H9 (cell line): Measurements from ENCODE around the gene MKRN1. TPM values are rescaled to one million over a fixed set of nuclear protein-coding genes. Genes with fewer than 3 reads are reported as not detected.

Source experiments
- DNase-seq: peaks from one replicate; pipeline ENCODE4 v3.0.0-alpha.2; 2017
- H2AFZ ChIP-seq: one replicate; pipeline ENCODE4 v1.6.1; 2013; ENCODE audit warnings: mild to moderate bottlenecking, low read length, control low read depth, moderate library complexity
- H2AK5ac ChIP-seq: 2 replicates; pipeline ENCODE4 v1.6.1; 2013; ENCODE audit warnings: low read length, control low read depth, mixed read lengths; ENCODE audit not compliant: insufficient read length
- H2BK120ac ChIP-seq: one replicate; pipeline ENCODE4 v1.6.1; 2013; ENCODE audit warnings: low read depth, mild to moderate bottlenecking, low read length, control low read depth, inconsistent platforms; ENCODE audit not compliant: poor library complexity, severe bottlenecking
- H2BK12ac ChIP-seq: 2 replicates; pipeline ENCODE4 v1.6.1; 2013; ENCODE audit warnings: low read length, control low read depth, mixed read lengths, low read depth; ENCODE audit not compliant: insufficient read length
- H2BK15ac ChIP-seq: 2 replicates; pipeline ENCODE4 v1.6.1; 2013; ENCODE audit warnings: low read depth, low read length, control low read depth
- H2BK20ac ChIP-seq: one replicate; pipeline ENCODE4 v1.6.1; 2013; ENCODE audit warnings: low read depth, mild to moderate bottlenecking, low read length, control low read depth, inconsistent platforms; ENCODE audit not compliant: poor library complexity, severe bottlenecking
- H2BK5ac ChIP-seq: 2 replicates; pipeline ENCODE4 v1.6.1; 2013; ENCODE audit warnings: low read length, control low read depth, mixed read lengths; ENCODE audit not compliant: insufficient read length
- H3K14ac ChIP-seq: 2 replicates; pipeline ENCODE4 v1.6.1; 2013; ENCODE audit warnings: low read length, control low read depth; ENCODE audit not compliant: insufficient read depth
- H3K18ac ChIP-seq: 2 replicates; pipeline ENCODE4 v1.6.1; 2013; ENCODE audit warnings: low read depth, mild to moderate bottlenecking, mixed read lengths, low read length, control low read depth; ENCODE audit not compliant: insufficient read length
- H3K23ac ChIP-seq: 2 replicates; pipeline ENCODE4 v1.6.1; 2013; ENCODE audit warnings: low read length, control low read depth, mixed read lengths, low read depth; ENCODE audit not compliant: insufficient read length
- H3K23me2 ChIP-seq: 2 replicates; pipeline ENCODE4 v1.6.1; 2013; ENCODE audit warnings: low read depth, mild to moderate bottlenecking, mixed read lengths, low read length, control low read depth; ENCODE audit not compliant: insufficient read length, poor library complexity, severe bottlenecking
- H3K27ac ChIP-seq: 2 replicates; pipeline ENCODE4 v1.5.1; 2013; ENCODE audit warnings: low read length, control low read depth, mixed read lengths, low read depth; ENCODE audit not compliant: insufficient read length
- H3K27me3 ChIP-seq: 2 replicates; pipeline ENCODE4 v1.6.1; 2013; ENCODE audit warnings: low read length, control low read depth, inconsistent platforms; ENCODE audit not compliant: insufficient read depth
- H3K4ac ChIP-seq: 2 replicates; pipeline ENCODE4 v1.6.1; 2013; ENCODE audit warnings: low read depth, mild to moderate bottlenecking, control low read depth, inconsistent platforms, low read length, moderate library complexity
- H3K4me1 ChIP-seq: 2 replicates; pipeline ENCODE4 v1.6.1; 2013; ENCODE audit warnings: low read length, control low read depth, inconsistent platforms; ENCODE audit not compliant: insufficient read depth
- H3K4me2 ChIP-seq: 2 replicates; pipeline ENCODE4 v1.6.1; 2013; ENCODE audit warnings: low read length, control low read depth, mixed read lengths; ENCODE audit not compliant: insufficient read length, insufficient read depth
- H3K56ac ChIP-seq: 2 replicates; pipeline ENCODE4 v1.6.1; 2013; ENCODE audit warnings: low read depth, mild to moderate bottlenecking, mixed read lengths, low read length, control low read depth; ENCODE audit not compliant: insufficient read length
- H3K79me1 ChIP-seq: 2 replicates; pipeline ENCODE4 v1.6.1; 2013; ENCODE audit warnings: low read depth, mild to moderate bottlenecking, moderate library complexity, low read length, control low read depth, inconsistent platforms; ENCODE audit not compliant: insufficient read depth, poor library complexity, severe bottlenecking
- H3K79me2 ChIP-seq: 2 replicates; pipeline ENCODE4 v1.6.1; 2013; ENCODE audit warnings: low read length, control low read depth, inconsistent platforms; ENCODE audit not compliant: insufficient read depth
- H3K9ac ChIP-seq: 2 replicates; pipeline ENCODE4 v1.6.1; 2013; ENCODE audit warnings: low read length, control low read depth, mixed read lengths; ENCODE audit not compliant: insufficient read length; ENCODE audit errors: extremely low read depth
- H3K9me3 ChIP-seq: one replicate; pipeline ENCODE4 v1.6.1; 2013; ENCODE audit warnings: low read depth, low read length, inconsistent platforms; ENCODE audit not compliant: control insufficient read depth
- H3T11ph ChIP-seq: one replicate; pipeline ENCODE4 v1.6.1; 2013; ENCODE audit warnings: mild to moderate bottlenecking, low read length, control low read depth, inconsistent platforms
- H4K20me1 ChIP-seq: one replicate; pipeline ENCODE4 v1.6.1; 2013; ENCODE audit not compliant: control insufficient read depth, insufficient read length, insufficient read depth
- H4K5ac ChIP-seq: 2 replicates; pipeline ENCODE4 v1.6.1; 2013; ENCODE audit warnings: low read depth, mild to moderate bottlenecking, mixed read lengths, low read length, control low read depth; ENCODE audit not compliant: insufficient read length
- H4K8ac ChIP-seq: replicated peaks from 2 replicates; pipeline ENCODE4 v1.6.1; 2013; ENCODE audit warnings: low read length, control low read depth, mixed read lengths, low read depth; ENCODE audit not compliant: insufficient read length
- H4K91ac ChIP-seq: 2 replicates; pipeline ENCODE4 v1.6.1; 2013; ENCODE audit warnings: low read depth, mild to moderate bottlenecking, moderate library complexity, mixed read lengths, low read length, control low read depth; ENCODE audit not compliant: insufficient read length
- H3K27ac Mint-ChIP-seq, 3 experiments: 2 replicates in 2 of 3; 3 replicates in 1 of 3; pipeline ENCODE4 v1.8.0; 2020 to 2021; ENCODE audit warnings: mixed read lengths in 3 of 3, mild to moderate bottlenecking in 1 of 3, moderate library complexity in 1 of 3
- H3K27me3 Mint-ChIP-seq: 2 replicates; pipeline ENCODE4 v1.8.0; 2021; ENCODE audit warnings: low read depth, mild to moderate bottlenecking, moderate library complexity, mixed read lengths
- H3K36me3 Mint-ChIP-seq, 3 experiments: 2 replicates in 2 of 3; 3 replicates in 1 of 3; pipeline ENCODE4 v1.8.0; 2020 to 2021; ENCODE audit warnings: low read depth in 3 of 3, mixed read lengths in 3 of 3; ENCODE audit not compliant: insufficient read depth in 1 of 3
- H3K4me1 Mint-ChIP-seq, 2 experiments: 2 replicates each; pipeline ENCODE4 v1.8.0; 2020; ENCODE audit warnings: mixed read lengths in 2 of 2
- H3K4me3 Mint-ChIP-seq, 2 experiments: 2 replicates in 1 of 2; 3 replicates in 1 of 2; pipeline ENCODE4 v1.8.0; 2020 to 2021; ENCODE audit warnings: mild to moderate bottlenecking in 2 of 2, mixed read lengths in 2 of 2, moderate library complexity in 1 of 2
- H3K9me3 Mint-ChIP-seq, 2 experiments: 2 replicates in 1 of 2; 3 replicates in 1 of 2; pipeline ENCODE4 v1.8.0; 2020; ENCODE audit warnings: mild to moderate bottlenecking in 2 of 2, mixed read lengths in 2 of 2, moderate library complexity in 1 of 2
- CTCF ChIP-seq: fragments of 200-600 bp; sonication (generic); conservative IDR thresholded peaks from 3 replicates; pipeline ENCODE4 v1.8.0; 2021; ENCODE audit warnings: antibody characterized with exemption, mild to moderate bottlenecking
- WGBS: extraction: QIAGEN DNeasy Blood & Tissue Kit; methylation state at CpG from one replicate; pipeline ENCODE4 v1.1.7; 2013; ENCODE audit warnings: missing lambda C conversion rate, low lambda C conversion rate, mixed read lengths; ENCODE audit not compliant: insufficient read length; ENCODE audit errors: extremely low coverage; 5-methylcytosine and 5-hydroxymethylcytosine counted together
- total RNA-seq: library from RNA; stranded (reverse); gene quantifications from 2 replicates; pipeline ENCODE4 v1.2.1, GENCODE V29; 2021

Gene MKRN1
- total RNA-seq, 1 experiment from 2014 or later = 106 TPM

GRCh38 chr7:140403878-140404564 lies 75.3 kb downstream of the MKRN1 start, which contains the start of gene RAB19:
RAB19 (plus strand) TSS chr7:140404058; CDS start chr7:140407647, 3,589 bp downstream.
- H3T11ph ChIP-seq = no peak within 1 kb of the TSS
- no peaks in the 10 kb centered on the region; a peak in 1 of 5 replicates for H3K9me3 Mint-ChIP-seq
- H2BK12ac ChIP-seq = no peak within 1 kb of the TSS
- no CpG with 5 or more reads among the region's 22 CpGs for WGBS
- H3K79me2 ChIP-seq = no peaks in the 10 kb centered on the region
- H3K23ac ChIP-seq = no peak within 1 kb of the TSS
- H3K4me2 ChIP-seq = peak within 1 kb of the TSS; percentile 54
- peak within 1 kb of the TSS; percentile 16 for H3K18ac ChIP-seq
- peak within 1 kb of the TSS; percentile 73 to 93 (median 89) for H3K27ac Mint-ChIP-seq
- H3K27me3 Mint-ChIP-seq = no peaks in the 10 kb centered on the region
- H4K8ac ChIP-seq = no peak within 1 kb of the TSS
- no peak within 1 kb of the TSS for H3K56ac ChIP-seq
- H2BK15ac ChIP-seq = no peak within 1 kb of the TSS
- H3K4me1 ChIP-seq = peaks cover 5% of the 10 kb centered on the region; the same call in 1 of the 2 replicates
- H4K5ac ChIP-seq = no peak within 1 kb of the TSS
- peak within 1 kb of the TSS; percentile 6; the same call in 1 of the 2 replicates for H3K14ac ChIP-seq
- H3K4me1 Mint-ChIP-seq = peaks cover 17 to 23% of the 10 kb centered on the region in 2 experiments
- no peaks in the 10 kb centered on the region for H3K27me3 ChIP-seq
- H3K4ac ChIP-seq = no peak within 1 kb of the TSS
- no peak within 1 kb of the TSS for H3K27ac ChIP-seq
- peak; percentile 91 for DNase-seq
- H4K91ac ChIP-seq = no peak within 1 kb of the TSS
- peak within 1 kb of the TSS; percentile 74 to 83 for H3K4me3 Mint-ChIP-seq
- H2BK20ac ChIP-seq = no peak within 1 kb of the TSS
- H3K9ac ChIP-seq = peak within 1 kb of the TSS; percentile 38
- TF ChIP-seq CTCF = no peak
- no peak within 1 kb of the TSS for H2BK120ac ChIP-seq
- no peak within 1 kb of the TSS for H2BK5ac ChIP-seq
- H2AK5ac ChIP-seq = no peak within 1 kb of the TSS
- H3K9me3 ChIP-seq = no peaks in the 10 kb centered on the region
- peaks cover 3% of the 10 kb centered on the region for H3K23me2 ChIP-seq
- no peaks in the 10 kb centered on the region for H4K20me1 ChIP-seq
- no peak within 1 kb of the TSS for H2AFZ ChIP-seq
- peaks cover 4 to 18% (median 15%) of the 10 kb centered on the region in 3 experiments; a peak in 6 of 7 replicates for H3K36me3 Mint-ChIP-seq
- no peaks in the 10 kb centered on the region for H3K79me1 ChIP-seq

Other genes starting within 250 kb of the MKRN1 start
- 52.7 and 52.9 TPM in 2 replicates for gene SLC37A3, start 81.0 kb downstream of the MKRN1 start, total RNA-seq
- gene RAB19, start 75.4 kb downstream of the MKRN1 start, total RNA-seq = 14.4 and 15.1 TPM in 2 replicates
- gene DENND2A, start 161.3 kb upstream of the MKRN1 start, total RNA-seq = 7.3 and 8.2 TPM in 2 replicates
- gene ADCK2, start 193.4 kb upstream of the MKRN1 start, total RNA-seq = 12.3 and 12.4 TPM in 2 replicates
- gene NDUFB2, start 217.2 kb upstream of the MKRN1 start, total RNA-seq = 177 and 185 TPM in 2 replicates